ENCODE results near the gene APOL3.

APOL3 gene

DNA sequence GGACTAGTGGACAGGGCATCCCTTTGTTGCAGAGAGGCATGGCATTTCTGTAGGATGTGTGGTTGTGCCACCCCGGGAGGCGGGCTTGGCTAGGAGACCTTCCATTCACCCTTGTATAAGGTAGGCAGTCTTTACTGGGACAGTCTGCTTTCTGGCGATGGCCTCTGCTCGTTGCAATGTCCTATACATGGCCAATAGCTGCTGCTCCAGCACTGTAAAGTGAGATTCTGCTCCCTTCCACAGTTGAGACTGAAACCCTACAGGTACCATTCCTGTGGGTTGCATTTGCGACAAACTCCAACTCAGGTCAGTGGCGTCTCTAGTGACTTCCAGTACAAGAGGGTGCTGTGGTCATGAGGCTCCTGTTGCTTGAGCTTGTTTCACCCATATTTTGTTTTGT is 20.4 kb upstream of the APOL3 start:
- DNase-seq (ENCODE audit: extremely low read depth, low read depth), result no peak
- TF ChIP-seq, protein P1, sequence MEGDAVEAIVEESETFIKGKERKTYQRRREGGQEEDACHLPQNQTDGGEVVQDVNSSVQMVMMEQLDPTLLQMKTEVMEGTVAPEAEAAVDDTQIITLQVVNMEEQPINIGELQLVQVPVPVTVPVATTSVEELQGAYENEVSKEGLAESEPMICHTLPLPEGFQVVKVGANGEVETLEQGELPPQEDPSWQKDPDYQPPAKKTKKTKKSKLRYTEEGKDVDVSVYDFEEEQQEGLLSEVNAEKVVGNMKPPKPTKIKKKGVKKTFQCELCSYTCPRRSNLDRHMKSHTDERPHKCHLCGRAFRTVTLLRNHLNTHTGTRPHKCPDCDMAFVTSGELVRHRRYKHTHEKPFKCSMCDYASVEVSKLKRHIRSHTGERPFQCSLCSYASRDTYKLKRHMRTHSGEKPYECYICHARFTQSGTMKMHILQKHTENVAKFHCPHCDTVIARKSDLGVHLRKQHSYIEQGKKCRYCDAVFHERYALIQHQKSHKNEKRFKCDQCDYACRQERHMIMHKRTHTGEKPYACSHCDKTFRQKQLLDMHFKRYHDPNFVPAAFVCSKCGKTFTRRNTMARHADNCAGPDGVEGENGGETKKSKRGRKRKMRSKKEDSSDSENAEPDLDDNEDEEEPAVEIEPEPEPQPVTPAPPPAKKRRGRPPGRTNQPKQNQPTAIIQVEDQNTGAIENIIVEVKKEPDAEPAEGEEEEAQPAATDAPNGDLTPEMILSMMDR (IDR thresholded peaks at IDR 0.05; ENCODE audit: low read depth, low read length), result no peak

DNA sequence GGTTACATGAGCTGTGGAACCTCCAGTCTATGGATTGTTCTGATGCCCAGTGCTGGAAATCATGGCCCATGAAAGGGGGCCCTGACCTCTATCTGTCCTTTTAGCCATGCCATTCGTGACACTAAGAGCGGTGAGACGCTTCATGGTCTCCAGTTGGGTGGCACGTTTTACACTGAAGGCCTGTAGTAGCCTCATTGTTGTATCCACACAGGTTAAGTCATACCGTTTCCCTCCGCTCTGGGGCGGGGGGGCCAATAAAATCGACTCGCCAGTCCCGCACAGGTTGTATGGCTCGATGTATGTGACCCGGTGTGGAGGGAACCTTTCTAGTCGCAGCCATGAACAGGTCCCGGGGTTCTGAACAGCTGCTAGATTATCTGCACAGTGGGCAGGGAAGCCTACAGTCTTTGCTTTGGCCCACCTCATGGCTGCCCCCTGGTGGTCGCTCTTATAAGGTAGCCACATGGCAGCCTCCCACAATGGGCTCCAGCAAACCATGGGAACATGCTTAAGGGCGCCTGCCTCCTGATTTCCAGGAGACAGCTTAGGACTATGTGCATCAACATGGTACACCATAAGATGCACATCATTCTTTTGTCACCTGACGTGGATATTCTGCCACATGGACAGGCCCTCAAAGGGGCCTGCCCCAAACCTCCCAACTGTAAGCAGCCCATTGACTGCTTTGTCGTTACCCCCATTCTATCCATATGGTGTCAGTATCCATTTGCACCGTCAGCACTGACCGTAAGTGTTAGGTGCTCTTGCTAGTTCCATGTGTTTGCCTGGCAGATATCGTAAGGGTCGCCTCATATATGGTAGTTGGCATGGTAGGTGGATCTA is 19.7 kb upstream of the APOL3 start:
- DNase-seq (ENCODE audit: extremely low read depth, low read depth), result no peak
- TF ChIP-seq, protein P1 (IDR thresholded peaks at IDR 0.05; ENCODE audit: low read depth, low read length), result peak; percentile 86

DNA sequence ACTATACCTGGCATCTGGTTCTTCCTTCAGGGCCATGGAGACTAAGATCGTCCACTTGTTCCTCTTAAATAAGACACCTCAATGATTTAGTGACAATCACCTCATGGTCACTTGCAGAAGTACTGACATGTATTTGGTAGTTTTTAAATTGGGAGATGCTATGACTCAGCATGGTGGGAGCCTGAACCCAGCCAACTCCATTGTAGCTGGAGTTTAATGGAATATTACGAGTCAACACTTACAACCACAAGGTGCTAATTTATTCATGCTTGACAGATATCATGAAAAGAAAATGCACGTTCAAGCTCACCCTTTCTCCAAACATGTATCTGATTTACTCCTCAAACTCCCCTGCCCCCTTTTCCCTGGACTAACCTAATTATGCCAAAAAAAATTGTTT is 16.6 kb upstream of the APOL3 start:
- TF ChIP-seq, protein P1 (IDR thresholded peaks at IDR 0.05; ENCODE audit: low read depth, low read length), result no peak
- DNase-seq (ENCODE audit: extremely low read depth, low read depth), result no peak

DNA sequence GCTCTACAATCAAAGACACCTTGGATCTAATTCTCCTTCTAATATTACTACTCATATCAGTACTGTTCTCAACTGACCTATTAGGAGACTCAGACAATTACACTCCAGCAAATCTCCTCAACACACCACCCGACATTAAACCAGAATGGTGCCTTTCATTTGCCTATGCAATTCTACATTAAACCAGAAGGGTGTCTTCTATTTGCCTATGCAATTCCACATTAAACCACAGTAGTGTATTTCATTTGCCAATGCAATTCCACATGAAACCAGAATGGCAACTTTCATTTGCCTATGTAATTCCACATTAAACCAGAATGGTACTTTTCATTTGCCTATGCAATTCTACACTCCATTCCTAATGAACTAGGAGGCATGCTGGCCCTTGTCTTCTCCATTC is 15.3 kb upstream of the APOL3 start:
- TF ChIP-seq, protein P1 (IDR thresholded peaks at IDR 0.05; ENCODE audit: low read depth, low read length), result no peak
- DNase-seq (ENCODE audit: extremely low read depth, low read depth), result no peak

DNA sequence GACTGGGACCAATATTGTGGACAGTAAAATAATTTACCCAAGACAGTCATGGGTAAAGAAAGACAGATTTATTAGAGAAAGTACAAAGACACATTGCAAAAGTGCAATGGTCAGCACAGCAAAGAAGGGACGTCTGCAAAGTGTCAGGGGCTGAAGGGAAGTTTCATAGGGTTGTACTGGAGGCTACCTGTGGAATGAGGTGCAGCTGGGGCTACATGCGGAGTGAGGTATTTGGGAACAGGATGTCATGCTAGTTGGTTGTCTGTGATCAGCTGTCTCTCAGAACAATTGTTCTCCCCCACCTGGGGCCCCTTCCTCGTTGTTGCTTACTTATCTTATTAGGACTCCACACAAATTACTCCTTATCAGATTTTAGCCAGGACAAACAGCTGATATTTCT is 11.4 kb upstream of the APOL3 start:
- DNase-seq (ENCODE audit: extremely low read depth, low read depth), result no peak
- TF ChIP-seq, protein P1 (IDR thresholded peaks at IDR 0.05; ENCODE audit: low read depth, low read length), result no peak

DNA sequence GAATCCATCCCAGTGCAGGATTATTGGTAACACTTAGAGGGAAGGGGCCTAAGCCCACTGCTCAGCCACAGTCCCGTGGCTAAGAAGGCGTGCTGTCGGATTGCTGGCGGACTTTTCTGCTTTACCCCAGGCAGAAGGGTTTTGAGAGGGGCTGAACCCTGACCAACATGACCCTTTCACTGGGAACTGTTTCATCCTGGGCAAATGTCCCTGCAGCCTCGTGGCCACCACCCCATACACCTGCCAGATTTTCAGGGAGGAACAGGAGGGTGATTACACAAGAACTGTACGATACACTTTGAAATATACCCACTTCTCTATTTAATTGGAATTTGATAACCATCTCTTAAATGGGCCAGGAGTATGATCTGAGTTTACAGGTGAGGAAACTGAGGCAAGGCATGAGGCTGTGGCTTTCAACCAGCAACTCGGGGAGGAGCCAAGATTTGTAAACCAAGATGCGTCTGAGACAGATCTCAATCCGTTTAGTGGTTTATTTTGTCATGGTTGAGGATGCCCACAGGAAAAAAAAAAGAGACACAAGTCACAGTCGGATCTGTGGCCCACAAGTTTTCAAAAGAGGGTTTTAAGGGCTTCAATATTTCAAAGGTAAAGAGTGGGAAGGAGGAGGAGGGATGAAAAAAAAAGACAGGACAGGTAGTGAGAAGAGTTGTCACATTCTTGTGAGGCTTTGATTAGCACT is 6.1 kb upstream of the APOL3 start:
- DNase-seq (ENCODE audit: extremely low read depth, low read depth), result no peak
- TF ChIP-seq, protein P1 (IDR thresholded peaks at IDR 0.05; ENCODE audit: low read depth, low read length), result no peak

DNA sequence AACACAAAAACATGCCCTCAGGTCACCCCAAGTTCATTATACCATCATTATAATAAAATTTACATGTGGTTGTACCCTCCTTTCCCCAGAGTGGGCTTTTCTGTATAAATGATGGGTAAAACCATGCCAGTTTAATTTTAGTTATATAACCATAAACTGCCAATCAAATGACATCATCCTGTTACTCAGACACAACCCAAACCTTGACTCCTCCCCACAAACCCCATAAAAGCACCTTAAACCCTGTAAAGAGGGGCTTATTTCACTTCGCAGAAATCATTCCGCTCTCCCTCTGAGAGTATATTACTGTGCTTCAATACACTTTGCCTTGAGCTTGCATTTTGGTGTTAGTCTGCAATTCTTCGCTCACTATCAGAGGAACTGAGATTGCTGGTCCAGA is 5.5 kb upstream of the APOL3 start:
- no peak for DNase-seq (ENCODE audit: extremely low read depth, low read depth)
- TF ChIP-seq, protein P1 (IDR thresholded peaks at IDR 0.05; ENCODE audit: low read depth, low read length), result no peak
